Mucosa of descending colon (tissue), 3 donors: ENCODE data around the gene LRCH1. TPM values are rescaled to one million over a fixed set of nuclear protein-coding genes. Genes with fewer than 3 reads are reported as not detected.

Experiments used
- ATAC-seq: fragments of 200-7000 bp; cut with Tn5 transposase; one replicate; pipeline ENCODE4 v1.9.1; 2020; ENCODE audit warnings: mild to moderate bottlenecking, moderate library complexity
- DNase-seq, 3 donors: peaks; one replicate each; pipeline ENCODE4 v3.0.0-alpha.2; 2020
- H3K36me3 ChIP-seq: fragments of 200-600 bp; one replicate; pipeline ENCODE4 v1.8.0; 2021; ENCODE audit warnings: low read depth, mild to moderate bottlenecking
- H3K4me1 ChIP-seq: fragments of 200-600 bp; one replicate; pipeline ENCODE4 v1.8.0; 2021; ENCODE audit warnings: low read depth, mild to moderate bottlenecking
- H3K4me3 ChIP-seq: fragments of 200-600 bp; one replicate; pipeline ENCODE4 v1.8.0; 2021; ENCODE audit warnings: mild to moderate bottlenecking
- H3K9me3 ChIP-seq: fragments of 200-600 bp; one replicate; pipeline ENCODE4 v1.8.0; 2021; ENCODE audit warnings: mild to moderate bottlenecking
- CTCF ChIP-seq: fragments of 200-600 bp; IDR thresholded peaks from one replicate; pipeline ENCODE4 v1.8.0; 2022; ENCODE audit warnings: antibody characterized with exemption, mild to moderate bottlenecking
- intact Hi-C, 2 donors: fragments of 100-400 bp; cut with DNase I in 1 of 2; cut with micrococcal nuclease in 1 of 2; formaldehyde crosslinking; loops; one replicate each; pipeline versions ENCODE4 v1.11.0 to v1.11.1; 2022; cut with DNase I, micrococcal nuclease
- total RNA-seq, 3 donors: library from RNA; stranded (reverse); fragmentation: NEBNext Ultra II Directional in 2 of 3; extraction: Animal tissue kit (Norgen Biotek cat#: 25700) in 2 of 3; gene quantifications; one replicate each; pipeline versions ENCODE4 v1.2.1 to v1.2.4, GENCODE V29; 2021 to 2023
- donor health status: DM: no; HTN: no; CAD: no; lungs with moderate emphysema.
- donor health status: DM: no; HTN: no; CAD: no.
- donor health status: DM: no; HTN: yes; CAD: no.

The LRCH1 gene
- total RNA-seq, 3 donors from 2014 or later, result 13.4 to 44.1 (median 16.1) TPM

DNA sequence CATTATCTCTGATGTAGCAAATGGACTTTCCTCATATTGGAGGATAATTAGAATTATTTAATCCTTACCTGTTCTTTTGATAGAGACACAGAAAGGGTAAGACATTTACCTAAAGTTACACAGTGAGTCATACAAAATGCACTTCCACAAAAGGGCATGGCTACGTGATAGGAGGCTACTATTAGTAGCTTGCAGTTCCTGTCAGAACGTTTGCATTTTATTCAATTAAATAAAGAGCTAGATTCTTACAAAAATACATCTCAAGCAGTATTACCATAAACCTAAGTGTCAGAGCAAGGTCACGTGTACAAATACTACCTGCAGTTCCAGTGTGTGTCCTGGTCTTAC is 123.4 kb downstream of the LRCH1 start:
- ATAC-seq, result no peak

DNA sequence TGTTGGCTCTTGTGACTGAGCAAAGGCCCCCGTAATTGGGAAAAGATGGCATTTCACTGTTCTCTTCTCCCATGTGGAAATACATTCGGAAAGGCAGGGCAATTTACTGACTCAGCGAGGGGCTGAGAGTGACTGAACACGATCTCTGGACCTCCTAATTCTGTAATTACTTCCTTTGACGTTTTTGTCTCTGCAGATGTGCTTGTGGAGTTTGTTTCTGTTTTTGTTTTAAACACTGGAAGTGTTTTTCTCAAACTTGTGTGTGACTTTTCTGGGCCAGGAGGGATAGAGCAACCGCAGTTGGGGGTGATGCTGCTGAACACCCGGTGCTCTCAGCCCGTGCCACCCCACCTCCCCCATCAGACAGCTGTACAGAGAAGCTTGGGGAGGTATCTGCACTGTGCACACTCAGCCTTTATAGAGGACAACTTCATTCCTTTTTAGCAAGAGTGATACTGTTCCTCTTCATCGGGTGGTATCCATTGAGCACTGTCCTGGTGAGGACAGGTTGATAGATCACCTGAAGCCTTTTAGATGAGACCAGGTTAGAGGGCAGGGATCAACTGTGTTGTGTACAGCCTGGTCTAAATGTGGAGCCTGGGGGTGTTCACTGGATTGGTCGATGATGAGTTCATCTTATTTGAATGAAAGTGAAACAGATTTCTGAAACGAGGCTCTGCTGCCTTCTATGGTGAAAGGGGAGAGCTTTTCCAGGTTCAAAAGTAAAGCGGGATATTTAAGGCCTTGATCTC is 126.6 kb downstream of the LRCH1 start:
- Histone ChIP-seq H3K36me3 (no peaks in the 10 kb centered on the region), H3K9me3 (no peaks in the 10 kb centered on the region), H3K4me3 (no peak overlapping the region), H3K4me1 (no peaks in the 10 kb centered on the region)
- intact Hi-C loops, result loop anchor here in 1 of 2 donors (10.0 kb wide), 1 partner anchor 125 kb away; the partner anchor contains the start of gene LRCH1
- TF ChIP-seq CTCF, result no peak
- DNase-seq, result no peak
- peak; percentile 77 for ATAC-seq

More for the DNA sequence above, 123.4 kb downstream of the LRCH1 start:
- Histone ChIP-seq H3K36me3 (no peaks in the 10 kb centered on the region), H3K4me3 (no peak overlapping the region), H3K9me3 (no peaks in the 10 kb centered on the region), H3K4me1 (no peaks in the 10 kb centered on the region)
- DNase-seq, result no peak
- TF ChIP-seq CTCF, result no peak
- intact Hi-C loops, result no loop called here

- no peak for DNase-seq
- TF ChIP-seq CTCF, result no peak
- Histone ChIP-seq H3K9me3 (no peaks in the 10 kb centered on the region), H3K4me1 (no peaks in the 10 kb centered on the region), H3K36me3 (no peaks in the 10 kb centered on the region), H3K4me3 (no peak overlapping the region)
- intact Hi-C loops, result loop anchor here in 1 of 2 donors (10.0 kb wide), 1 partner anchor 127 kb away; the partner anchor contains the start of gene LRCH1
- no peak for ATAC-seq
These were observed 129.0 kb downstream of the LRCH1 start for GRCh38 chr13:46682015-46682414.

GRCh38 chr13:46682707-46683106 is 129.7 kb downstream of the LRCH1 start:
- Histone ChIP-seq H3K9me3 (no peaks in the 10 kb centered on the region), H3K36me3 (no peaks in the 10 kb centered on the region), H3K4me3 (no peak overlapping the region), H3K4me1 (peaks cover 2% of the 10 kb centered on the region)
- TF ChIP-seq CTCF, result no peak
- ATAC-seq (no peak), DNase-seq (no peak)
- intact Hi-C loops, result loop anchor here in 1 of 2 donors (10.0 kb wide), 1 partner anchor 128 kb away; the partner anchor contains the start of gene LRCH1

DNA sequence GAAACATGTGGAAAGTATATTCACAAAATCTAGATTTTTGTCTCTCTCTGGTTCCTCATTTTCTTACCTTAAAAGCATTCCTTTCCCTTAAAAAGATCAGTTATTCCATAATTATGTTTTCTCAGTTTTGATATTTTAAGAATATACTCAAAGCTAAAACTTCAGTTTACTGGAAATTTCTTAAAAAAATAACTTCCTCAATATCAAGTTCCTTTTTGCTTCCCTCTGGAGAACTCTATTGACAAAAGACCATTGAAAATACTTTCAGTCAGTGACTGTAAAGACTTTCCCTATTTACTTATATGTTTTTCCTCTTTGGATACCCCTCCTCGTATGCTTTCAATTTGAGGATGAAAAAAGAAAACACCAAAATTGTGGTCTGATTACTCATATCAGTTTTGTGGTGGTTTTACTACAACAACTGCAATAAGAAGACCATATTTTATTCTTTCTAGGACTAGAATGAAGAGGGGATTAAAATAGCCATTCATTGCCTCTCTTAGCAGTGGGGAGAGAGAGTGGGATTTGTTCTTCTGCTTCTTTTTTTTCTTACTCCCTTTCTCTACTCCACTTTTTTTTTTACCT is 130.8 kb downstream of the LRCH1 start:
- ATAC-seq, result no peak
- Histone ChIP-seq H3K9me3 (no peaks in the 10 kb centered on the region), H3K4me1 (peaks cover 2% of the 10 kb centered on the region), H3K36me3 (no peaks in the 10 kb centered on the region), H3K4me3 (no peak overlapping the region)
- no peak for TF ChIP-seq CTCF
- no peak for DNase-seq
- intact Hi-C loops, result loop anchor here in 1 of 2 donors (10.0 kb wide), 1 partner anchor 129 kb away; the partner anchor contains the start of gene LRCH1
